ENCODE measurements around the gene S100B.

DNA sequence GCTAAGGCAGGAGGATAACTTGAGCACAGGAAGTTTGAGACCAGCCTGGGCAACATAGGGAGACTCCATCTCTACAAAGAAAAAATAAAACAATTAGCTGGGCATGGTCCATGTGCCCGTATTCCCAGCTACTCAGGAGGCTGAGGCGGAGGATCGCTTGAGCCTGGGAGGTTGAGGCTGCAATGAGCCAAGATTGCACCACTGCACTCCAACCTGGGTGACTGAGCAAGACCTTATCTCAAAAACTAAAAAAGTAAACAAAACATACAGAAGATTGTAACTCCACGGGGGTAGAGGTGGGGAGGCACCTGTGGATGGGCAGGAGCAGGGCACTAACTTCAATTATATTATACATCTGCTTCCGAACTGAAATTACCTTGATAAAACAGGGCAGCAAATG is 4.6 kb downstream of the S100B start:
- TF ChIP-seq, protein P1, sequence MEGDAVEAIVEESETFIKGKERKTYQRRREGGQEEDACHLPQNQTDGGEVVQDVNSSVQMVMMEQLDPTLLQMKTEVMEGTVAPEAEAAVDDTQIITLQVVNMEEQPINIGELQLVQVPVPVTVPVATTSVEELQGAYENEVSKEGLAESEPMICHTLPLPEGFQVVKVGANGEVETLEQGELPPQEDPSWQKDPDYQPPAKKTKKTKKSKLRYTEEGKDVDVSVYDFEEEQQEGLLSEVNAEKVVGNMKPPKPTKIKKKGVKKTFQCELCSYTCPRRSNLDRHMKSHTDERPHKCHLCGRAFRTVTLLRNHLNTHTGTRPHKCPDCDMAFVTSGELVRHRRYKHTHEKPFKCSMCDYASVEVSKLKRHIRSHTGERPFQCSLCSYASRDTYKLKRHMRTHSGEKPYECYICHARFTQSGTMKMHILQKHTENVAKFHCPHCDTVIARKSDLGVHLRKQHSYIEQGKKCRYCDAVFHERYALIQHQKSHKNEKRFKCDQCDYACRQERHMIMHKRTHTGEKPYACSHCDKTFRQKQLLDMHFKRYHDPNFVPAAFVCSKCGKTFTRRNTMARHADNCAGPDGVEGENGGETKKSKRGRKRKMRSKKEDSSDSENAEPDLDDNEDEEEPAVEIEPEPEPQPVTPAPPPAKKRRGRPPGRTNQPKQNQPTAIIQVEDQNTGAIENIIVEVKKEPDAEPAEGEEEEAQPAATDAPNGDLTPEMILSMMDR (IDR thresholded peaks at IDR 0.05) = no peak
- no peak for TF ChIP-seq EP300 (IDR thresholded peaks at IDR 0.05)
- TF ChIP-seq POLR2A (IDR thresholded peaks at IDR 0.05) = no peak

Data from tibial nerve (tissue), 4 donors.